ENCODE measurements around the gene GJB5.

GJB5 gene

DNA sequence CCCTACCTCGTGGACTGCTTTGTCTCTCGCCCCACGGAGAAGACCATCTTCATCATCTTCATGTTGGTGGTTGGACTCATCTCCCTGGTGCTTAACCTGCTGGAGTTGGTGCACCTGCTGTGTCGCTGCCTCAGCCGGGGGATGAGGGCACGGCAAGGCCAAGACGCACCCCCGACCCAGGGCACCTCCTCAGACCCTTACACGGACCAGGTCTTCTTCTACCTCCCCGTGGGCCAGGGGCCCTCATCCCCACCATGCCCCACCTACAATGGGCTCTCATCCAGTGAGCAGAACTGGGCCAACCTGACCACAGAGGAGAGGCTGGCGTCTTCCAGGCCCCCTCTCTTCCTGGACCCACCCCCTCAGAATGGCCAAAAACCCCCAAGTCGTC lies 39.9 kb downstream of the GJB5 start:
- DNase-seq (ENCODE audit: low read depth in 3 of 3), result no peak

DNA sequence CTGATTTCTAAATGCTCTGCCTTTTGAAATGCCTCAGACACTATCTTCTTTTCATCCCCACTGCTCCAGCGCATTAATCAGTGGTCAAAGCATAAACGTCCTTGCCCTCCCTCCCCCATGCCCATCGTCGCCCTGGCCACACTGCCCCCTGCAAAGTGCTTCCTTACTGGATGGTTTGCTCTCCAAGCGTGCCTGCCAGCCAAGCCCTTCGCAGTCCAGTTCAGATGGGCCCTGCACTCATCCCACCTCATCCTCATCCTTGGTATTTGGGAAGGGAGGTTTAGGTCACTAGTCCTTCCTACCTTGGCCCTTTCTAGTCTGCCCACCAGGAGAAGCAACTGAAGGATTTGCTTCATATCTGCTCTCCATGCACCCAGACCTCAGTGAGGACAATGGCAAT lies 41.1 kb downstream of the GJB5 start:
- no peak for DNase-seq (ENCODE audit: low read depth in 3 of 3)

DNA sequence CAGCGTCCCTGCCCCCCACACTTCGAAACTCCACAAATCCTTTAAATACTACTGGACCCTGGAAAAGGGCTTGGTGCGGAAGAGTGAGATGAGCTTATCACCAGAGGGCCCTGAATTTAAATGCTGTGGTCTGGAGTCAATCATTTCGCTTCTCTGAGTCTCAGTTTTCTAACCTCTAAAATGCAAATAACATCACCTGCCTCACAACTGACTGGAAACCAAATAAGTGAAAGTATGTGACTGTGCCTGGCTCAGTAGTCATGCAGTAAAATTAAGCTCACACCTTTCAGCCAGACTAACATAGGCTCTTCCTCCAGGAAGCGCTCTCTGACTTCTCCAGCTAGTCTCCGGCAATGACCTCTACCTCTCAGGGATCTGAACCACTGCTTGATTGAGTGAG lies 42.1 kb downstream of the GJB5 start:
- DNase-seq (ENCODE audit: low read depth in 3 of 3), result no peak

DNA sequence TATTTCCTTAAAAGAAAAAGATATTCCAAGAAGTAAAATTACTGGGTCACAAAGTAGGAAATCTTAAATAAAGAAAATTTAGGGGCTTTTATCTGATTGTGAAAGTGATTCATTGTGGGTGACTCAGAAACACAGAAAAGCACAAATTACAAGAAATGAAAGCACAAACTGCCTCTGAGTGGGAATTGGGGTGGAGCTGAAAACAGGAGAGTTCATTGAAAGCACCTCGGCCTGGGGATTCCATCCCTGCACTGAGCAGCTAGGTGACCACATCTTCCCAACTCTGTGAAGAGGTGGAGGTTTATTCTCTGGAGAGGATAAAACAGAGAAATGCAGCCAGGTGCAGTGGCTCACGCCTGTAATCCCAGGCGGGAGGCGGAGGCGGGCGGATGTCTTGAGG lies 45.4 kb downstream of the GJB5 start:
- no peak for DNase-seq (ENCODE audit: low read depth in 3 of 3)

DNA sequence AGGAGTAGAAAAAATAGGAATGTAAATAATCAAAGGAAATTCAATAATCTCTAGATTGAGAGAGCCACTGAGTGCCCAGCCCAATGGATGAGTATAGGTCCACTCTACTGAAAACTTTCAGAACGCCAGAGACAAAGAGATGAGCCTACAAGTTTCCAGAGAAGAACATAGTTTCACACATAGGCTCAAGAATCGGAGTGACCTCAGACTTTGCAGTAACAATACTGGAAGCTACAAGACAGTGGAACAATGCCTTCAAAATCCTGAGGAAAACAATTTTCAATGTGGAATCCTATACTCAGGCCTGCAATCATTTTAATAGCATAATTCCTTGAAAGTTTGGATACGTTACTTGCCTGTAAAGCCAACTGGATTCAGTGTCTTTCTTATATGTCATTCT lies 48.9 kb downstream of the GJB5 start:
- DNase-seq (ENCODE audit: low read depth in 3 of 3), result no peak

DNA sequence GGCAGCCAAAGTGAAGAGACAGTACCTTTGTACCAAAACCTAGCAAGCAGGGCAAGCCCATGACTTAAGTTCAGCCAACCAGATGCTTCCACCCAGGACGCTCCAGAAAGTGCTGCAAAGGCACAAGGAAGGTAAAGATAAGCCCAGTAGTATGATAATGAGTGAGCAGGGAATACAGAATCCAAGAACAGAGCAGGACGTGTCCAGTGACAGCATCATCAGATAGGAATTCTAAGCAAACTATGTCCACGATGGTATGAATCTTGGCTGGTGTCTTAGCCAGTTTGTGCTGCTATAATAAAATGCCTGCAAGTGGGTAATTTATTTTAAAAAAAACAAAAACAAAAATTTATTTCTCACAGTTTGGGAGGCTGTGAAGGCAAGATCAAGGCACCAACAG lies 51.5 kb downstream of the GJB5 start:
- no peak for DNase-seq (ENCODE audit: low read depth in 3 of 3)
